ENCODE results near the gene AWAT2. TPM values are rescaled to one million over a fixed set of nuclear protein-coding genes. Genes with fewer than 3 reads are reported as not detected.

Gene AWAT2
- total and polyA plus RNA-seq, 9 of the 15 experiments (the other 6 are each of a cell fraction or from before 2014, with no cell fraction given) = not detected

GRCh38 chrX:70022616-70023015 lies 27.1 kb downstream of the AWAT2 start:
- no peak for ATAC-seq
- BruUV-seq (replicated peaks) = no TSS peak
- no peak for FAIRE-seq

GRCh38 chrX:70016513-70016912 lies 33.2 kb downstream of the AWAT2 start:
- Histone ChIP-seq H3K4me2 (ENCODE audit: insufficient read depth, low read length) (no peak overlapping the region), H3K9me1 (ENCODE audit: control insufficient read depth, insufficient read depth, low read length) (no peaks in the 10 kb centered on the region)

More at GRCh38 chrX:70022616-70023015, 27.1 kb downstream of the AWAT2 start:
- no peak overlapping the region for H2AFZ ChIP-seq (ENCODE audit: low read depth, low read length)
- no peaks in the 10 kb centered on the region; a peak in 1 of 5 replicates for H3K27me3 ChIP-seq (ENCODE audit: control insufficient read depth in 2 of 2, insufficient read depth in 2 of 2, low read length in 2 of 2)
- CTCF ChIA-PET (ENCODE audit: low intra/inter-chr PET ratio) = no interaction called here
- no peak for DNase-seq (ENCODE audit: extremely low read depth in 1 of 4, low spot score in 3 of 4)
- H3K4me1 ChIP-seq (replicated peaks in 1 of 2; ENCODE audit: control insufficient read depth in 2 of 2, insufficient read depth in 2 of 2, low read length in 2 of 2) = no peaks in the 10 kb centered on the region
- no peaks in the 10 kb centered on the region for H3K9me1 ChIP-seq (ENCODE audit: control insufficient read depth, insufficient read depth, low read length)
- intact Hi-C loops (cut with micrococcal nuclease) (no loop called here), in situ Hi-C loops (cut with MboI) (no loop called here)
- H3K79me2 ChIP-seq (ENCODE audit: control insufficient read depth, insufficient read depth, low read length) = no peaks in the 10 kb centered on the region
- no peaks in the 10 kb centered on the region for H4K20me1 ChIP-seq (replicated peaks; ENCODE audit: control insufficient read depth, insufficient read depth, low read length)
- H3K27ac ChIP-seq (ENCODE audit: extremely low read depth, low read depth, low read length) = no peak overlapping the region
- H3K36me3 ChIP-seq (ENCODE audit: control insufficient read depth, insufficient read depth, low read length) = no peaks in the 10 kb centered on the region
- POLR2A ChIA-PET = no interaction called here
- TF ChIP-seq ZNF696 (CRISPR knock-in tag; conservative IDR thresholded peaks at IDR 0.05) = no peak
- no peak for TF ChIP-seq DDX20 (tag; IDR thresholded peaks at IDR 0.05; ENCODE audit: low read depth)
- no peak for TF ChIP-seq ZFPM2 (CRISPR knock-in tag; IDR thresholded peaks at IDR 0.05)
- H3K9me3 ChIP-seq (replicated peaks; ENCODE audit: control insufficient read depth, insufficient read depth, low read depth, low read length) = no peaks in the 10 kb centered on the region
- H3K4me3 ChIP-seq = no peak overlapping the region
- H3K9ac ChIP-seq (ENCODE audit: insufficient read depth in 1 of 2, low read depth in 2 of 2, low read length in 2 of 2) = no peak overlapping the region
- WGBS (ENCODE audit: insufficient coverage, low coverage, missing lambda C conversion rate) = 0% methylated on average over 4 of the region's 4 CpGs
- no peak overlapping the region for H3K4me2 ChIP-seq (ENCODE audit: insufficient read depth, low read length)

More at GRCh38 chrX:70016513-70016912, 33.2 kb downstream of the AWAT2 start:
- H2AFZ ChIP-seq (ENCODE audit: low read depth, low read length) = no peak overlapping the region
- CTCF ChIA-PET (ENCODE audit: low intra/inter-chr PET ratio) = no interaction called here
- H3K79me2 ChIP-seq (ENCODE audit: control insufficient read depth, insufficient read depth, low read length) = no peaks in the 10 kb centered on the region
- H3K9me3 ChIP-seq (replicated peaks; ENCODE audit: control insufficient read depth, insufficient read depth, low read depth, low read length) = no peaks in the 10 kb centered on the region
- H3K4me3 ChIP-seq = no peak overlapping the region
- no peaks in the 10 kb centered on the region for H3K4me1 ChIP-seq (replicated peaks in 1 of 2; ENCODE audit: control insufficient read depth in 2 of 2, insufficient read depth in 2 of 2, low read length in 2 of 2)
- H3K9ac ChIP-seq (ENCODE audit: insufficient read depth in 1 of 2, low read depth in 2 of 2, low read length in 2 of 2) = no peak overlapping the region
- H3K27ac ChIP-seq (ENCODE audit: extremely low read depth, low read depth, low read length) = no peak overlapping the region
- 0% methylated on average over 2 of the region's 2 CpGs for WGBS (ENCODE audit: insufficient coverage, low coverage, missing lambda C conversion rate)
- TF ChIP-seq THRA (IDR thresholded peaks at IDR 0.05) (no peak), GMEB1 (CRISPR knock-in tag; IDR thresholded peaks at IDR 0.05) (no peak), ZBTB11 (CRISPR knock-in tag; IDR thresholded peaks at IDR 0.05) (no peak), DNMT1 (IDR thresholded peaks at IDR 0.05) (no peak)
- ATAC-seq (no peak), FAIRE-seq (no peak), DNase-seq (ENCODE audit: extremely low read depth in 1 of 4, low spot score in 3 of 4) (no peak)
- BruUV-seq (replicated peaks) = no TSS peak
- H4K20me1 ChIP-seq (replicated peaks; ENCODE audit: control insufficient read depth, insufficient read depth, low read length) = no peaks in the 10 kb centered on the region
- POLR2A ChIA-PET = no interaction called here
- no peaks in the 10 kb centered on the region for H3K36me3 ChIP-seq (ENCODE audit: control insufficient read depth, insufficient read depth, low read length)
- no peaks in the 10 kb centered on the region; a peak in 1 of 5 replicates for H3K27me3 ChIP-seq (ENCODE audit: control insufficient read depth in 2 of 2, insufficient read depth in 2 of 2, low read length in 2 of 2)
- intact Hi-C loops (cut with micrococcal nuclease) = no loop called here
- in situ Hi-C loops (cut with MboI) = no loop called here
